HG02938 (cell line): ENCODE results near the gene CLEC4F.

ENCODE experiments used
- ATAC-seq: cut with Tn5 transposase; IDR thresholded peaks from one replicate; pipeline ENCODE4 v1.9.1; 2021; ENCODE audit warnings: mild to moderate bottlenecking, moderate library complexity; ENCODE audit not compliant: unreplicated experiment

The CLEC4F gene

GRCh38 chr2:70789304-70790135 lies 30.9 kb downstream of the CLEC4F start:
- no peak for ATAC-seq

- no peak for ATAC-seq
Observed at GRCh38 chr2:70785137-70785911, 35.1 kb downstream of the CLEC4F start.

GRCh38 chr2:70784320-70784719 lies 36.1 kb downstream of the CLEC4F start:
- no peak for ATAC-seq

GRCh38 chr2:70779911-70780545 lies 40.4 kb downstream of the CLEC4F start:
- no peak for ATAC-seq

GRCh38 chr2:70779491-70779890 lies 40.9 kb downstream of the CLEC4F start:
- no peak for ATAC-seq

- no peak for ATAC-seq
Observed at GRCh38 chr2:70778676-70779075, 41.7 kb downstream of the CLEC4F start.

- no peak for ATAC-seq
Observed at GRCh38 chr2:70777450-70777849, 42.9 kb downstream of the CLEC4F start.

- no peak for ATAC-seq
Observed at GRCh38 chr2:70776266-70776665, 44.1 kb downstream of the CLEC4F start.

- no peak for ATAC-seq
Observed at GRCh38 chr2:70775141-70775540, 45.3 kb downstream of the CLEC4F start.

GRCh38 chr2:70772486-70773155 lies 47.8 kb downstream of the CLEC4F start:
- ATAC-seq, result no peak

GRCh38 chr2:70771446-70771845 lies 49.0 kb downstream of the CLEC4F start:
- ATAC-seq, result peak; percentile 82

GRCh38 chr2:70769450-70769849 lies 50.9 kb downstream of the CLEC4F start:
- no peak for ATAC-seq

GRCh38 chr2:70768590-70769085 lies 51.8 kb downstream of the CLEC4F start:
- ATAC-seq, result no peak

- ATAC-seq, result no peak
Observed at GRCh38 chr2:70767699-70768589, 52.5 kb downstream of the CLEC4F start, which contains the start of gene ADD2. Gene ADD2, minus strand, starts transcription at chr2:70768200. Its CDS starts 61,792 bp downstream, at chr2:70706408.

- no peak for ATAC-seq
Observed at GRCh38 chr2:70767079-70767698, 53.2 kb downstream of the CLEC4F start.

- ATAC-seq, result no peak
Observed at GRCh38 chr2:70766357-70767078, 53.9 kb downstream of the CLEC4F start.

- ATAC-seq, result no peak
Observed at GRCh38 chr2:70765507-70765906, 54.9 kb downstream of the CLEC4F start.

GRCh38 chr2:70759446-70759845 lies 61.0 kb downstream of the CLEC4F start:
- ATAC-seq, result no peak
